ENCODE data around the gene TSPYL2.

TSPYL2 gene

DNA sequence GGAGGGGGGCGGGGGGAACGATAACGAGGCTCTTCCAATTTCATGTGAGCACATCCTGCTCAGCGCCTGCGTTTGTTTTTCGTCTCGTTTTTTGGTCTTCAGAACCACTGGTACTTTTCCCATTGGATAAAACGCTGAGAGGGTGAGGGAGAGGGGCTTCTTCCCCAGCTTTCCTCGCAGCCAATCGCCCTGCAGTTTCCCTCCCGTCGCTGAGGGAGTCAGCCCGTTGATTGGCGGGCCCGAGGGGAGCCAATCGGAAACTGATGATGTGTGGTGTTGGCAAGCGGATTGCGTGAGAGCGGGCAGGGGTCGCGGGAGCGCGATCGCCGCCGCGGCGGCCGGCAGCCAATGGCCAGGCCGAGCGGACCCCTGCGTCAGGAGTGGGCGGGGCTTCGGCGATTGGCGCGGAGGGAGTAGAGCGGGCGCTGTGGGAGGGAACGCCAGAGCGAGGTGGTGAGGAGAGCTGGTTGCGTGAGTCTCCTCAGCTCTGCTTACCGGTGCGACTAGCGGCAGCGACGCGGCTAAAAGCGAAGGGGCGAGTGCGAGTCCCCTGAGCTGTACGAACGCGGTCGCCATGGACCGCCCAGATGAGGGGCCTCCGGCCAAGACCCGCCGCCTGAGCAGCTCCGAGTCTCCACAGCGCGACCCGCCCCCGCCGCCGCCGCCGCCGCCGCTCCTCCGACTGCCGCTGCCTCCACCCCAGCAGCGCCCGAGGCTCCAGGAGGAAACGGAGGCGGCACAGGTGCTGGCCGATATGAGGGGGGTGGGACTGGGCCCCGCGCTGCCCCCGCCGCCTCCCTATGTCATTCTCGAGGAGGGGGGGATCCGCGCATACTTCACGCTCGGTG, at the start of gene TSPYL2:
TSPYL2 (plus strand) TSS at position 443 of the 848 bp plus-strand sequence; CDS start at position 575, 132 bp downstream.
- H3K27me3 ChIP-seq (ENCODE audit: control insufficient read depth, insufficient read depth, low read length): peaks cover 2% of the 10 kb centered on the region
- H3K9ac ChIP-seq (ENCODE audit: low read length): peak within 1 kb of the TSS; percentile 49
- H3K36me3 ChIP-seq (ENCODE audit: control insufficient read depth, insufficient read depth, low read length): no peaks in the 10 kb centered on the region
- peak within 1 kb of the TSS; percentile 91 for H3K27ac ChIP-seq (ENCODE audit: low read depth, low read length)
- peak within 1 kb of the TSS; percentile 69 for H3K4me3 ChIP-seq (ENCODE audit: low read length)
- peaks cover 4% of the 10 kb centered on the region for H3K4me1 ChIP-seq (ENCODE audit: control insufficient read depth, insufficient read depth, low read length)

DNA sequence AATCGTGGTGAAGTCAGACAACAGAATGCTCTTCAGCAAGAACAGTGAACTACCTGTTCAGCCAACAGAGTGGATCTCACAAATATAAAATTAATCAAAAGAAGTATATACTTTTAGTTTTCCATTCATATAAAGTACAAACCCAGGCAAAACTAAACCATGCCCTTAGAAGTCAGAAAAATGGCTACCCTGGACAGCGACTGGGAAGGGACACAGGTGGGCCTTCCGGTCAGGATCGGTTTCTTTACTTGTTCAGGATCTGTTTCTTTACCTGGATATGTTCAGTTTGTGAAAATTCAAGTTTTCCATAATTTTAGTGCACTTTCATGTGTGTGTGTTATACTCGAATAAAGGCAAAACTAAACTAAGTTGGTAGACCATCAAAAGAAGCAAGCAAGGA, 46.0 kb upstream of the TSPYL2 start:
- Histone ChIP-seq H3K27me3 (ENCODE audit: control insufficient read depth, insufficient read depth, low read length) (peaks cover 8% of the 10 kb centered on the region), H3K27ac (ENCODE audit: low read depth, low read length) (no peak overlapping the region), H3K36me3 (ENCODE audit: control insufficient read depth, insufficient read depth, low read length) (no peaks in the 10 kb centered on the region), H3K4me1 (ENCODE audit: control insufficient read depth, insufficient read depth, low read length) (no peaks in the 10 kb centered on the region), H3K4me3 (ENCODE audit: low read length) (no peak overlapping the region), H3K9ac (ENCODE audit: low read length) (no peak overlapping the region)

DNA sequence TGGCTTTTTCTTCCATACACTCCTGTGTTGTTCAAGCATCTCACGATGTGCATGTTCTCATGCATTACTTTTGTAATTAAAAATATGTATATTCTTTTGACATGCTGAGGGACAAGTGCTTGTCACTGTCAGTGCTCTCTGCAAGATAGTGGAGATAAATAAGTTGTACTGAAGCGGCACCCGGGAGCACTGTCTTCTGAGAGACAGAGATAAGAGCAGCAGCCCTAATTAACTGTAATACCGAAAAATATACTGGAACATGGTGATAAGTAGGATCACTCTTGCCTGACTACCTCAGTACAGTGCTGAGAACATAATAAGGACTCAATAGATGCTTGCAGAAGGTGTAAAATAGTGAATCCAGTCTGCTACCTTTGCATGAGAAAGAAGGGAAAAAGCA, 42.9 kb upstream of the TSPYL2 start:
- Histone ChIP-seq H3K4me3 (ENCODE audit: low read length) (no peak overlapping the region), H3K27me3 (ENCODE audit: control insufficient read depth, insufficient read depth, low read length) (peaks cover 8% of the 10 kb centered on the region), H3K27ac (ENCODE audit: low read depth, low read length) (no peak overlapping the region), H3K9ac (ENCODE audit: low read length) (no peak overlapping the region), H3K36me3 (ENCODE audit: control insufficient read depth, insufficient read depth, low read length) (no peaks in the 10 kb centered on the region), H3K4me1 (ENCODE audit: control insufficient read depth, insufficient read depth, low read length) (no peaks in the 10 kb centered on the region)

DNA sequence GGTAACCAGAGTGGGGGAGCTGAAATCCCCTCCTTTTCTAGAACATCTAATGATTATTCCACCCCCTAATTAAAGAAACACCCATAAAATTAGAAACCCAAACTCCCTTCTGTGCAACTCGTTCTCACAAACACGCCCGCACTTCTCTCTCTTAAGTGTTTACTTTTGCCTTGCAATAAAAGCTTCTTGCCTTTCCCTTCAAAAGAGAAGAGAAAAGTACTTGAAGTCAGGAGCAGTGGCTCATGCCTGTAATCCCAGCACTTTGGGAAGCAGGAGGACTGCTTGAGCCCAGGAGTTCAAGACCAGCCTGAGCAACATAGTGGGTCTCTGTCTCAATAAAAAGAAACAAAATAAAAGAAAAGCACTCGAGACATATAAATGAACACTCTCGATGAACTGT, 37.2 kb upstream of the TSPYL2 start:
- no peak overlapping the region for H3K4me3 ChIP-seq (ENCODE audit: low read length)
- peaks cover under 1% of the 10 kb centered on the region for H3K27me3 ChIP-seq (ENCODE audit: control insufficient read depth, insufficient read depth, low read length)
- H3K27ac ChIP-seq (ENCODE audit: low read depth, low read length): no peak overlapping the region

DNA sequence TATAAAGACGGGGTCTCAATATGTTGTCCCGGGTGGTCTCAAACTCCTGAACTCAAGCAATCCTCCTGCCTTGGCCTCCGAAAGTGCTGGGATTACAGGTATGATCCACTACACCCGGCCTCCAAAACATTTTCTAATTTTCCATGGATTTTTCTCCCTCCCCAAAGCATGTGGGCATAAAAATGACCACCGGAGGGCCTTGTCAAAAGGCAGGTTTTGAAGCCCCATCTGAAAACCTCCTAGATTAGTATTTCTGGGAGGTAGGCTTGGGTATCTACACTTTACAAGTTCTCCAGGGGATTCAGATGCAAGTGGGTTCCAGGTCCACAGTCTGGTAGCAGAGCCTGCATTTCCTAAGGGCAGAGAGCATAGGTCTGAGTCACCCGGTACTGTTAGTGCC, 34.9 kb upstream of the TSPYL2 start:
- H3K36me3 ChIP-seq (ENCODE audit: control insufficient read depth, insufficient read depth, low read length): no peaks in the 10 kb centered on the region
- no peak overlapping the region for H3K27ac ChIP-seq (ENCODE audit: low read depth, low read length)
- no peaks in the 10 kb centered on the region for H3K4me1 ChIP-seq (ENCODE audit: control insufficient read depth, insufficient read depth, low read length)
- H3K27me3 ChIP-seq (ENCODE audit: control insufficient read depth, insufficient read depth, low read length): peaks cover 2% of the 10 kb centered on the region
- H3K4me3 ChIP-seq (ENCODE audit: low read length): no peak overlapping the region
- H3K9ac ChIP-seq (ENCODE audit: low read length): no peak overlapping the region

More for the DNA sequence above, 37.2 kb upstream of the TSPYL2 start:
- no peaks in the 10 kb centered on the region for H3K4me1 ChIP-seq (ENCODE audit: control insufficient read depth, insufficient read depth, low read length)
- H3K9ac ChIP-seq (ENCODE audit: low read length): no peak overlapping the region
- H3K36me3 ChIP-seq (ENCODE audit: control insufficient read depth, insufficient read depth, low read length): no peaks in the 10 kb centered on the region

DNA sequence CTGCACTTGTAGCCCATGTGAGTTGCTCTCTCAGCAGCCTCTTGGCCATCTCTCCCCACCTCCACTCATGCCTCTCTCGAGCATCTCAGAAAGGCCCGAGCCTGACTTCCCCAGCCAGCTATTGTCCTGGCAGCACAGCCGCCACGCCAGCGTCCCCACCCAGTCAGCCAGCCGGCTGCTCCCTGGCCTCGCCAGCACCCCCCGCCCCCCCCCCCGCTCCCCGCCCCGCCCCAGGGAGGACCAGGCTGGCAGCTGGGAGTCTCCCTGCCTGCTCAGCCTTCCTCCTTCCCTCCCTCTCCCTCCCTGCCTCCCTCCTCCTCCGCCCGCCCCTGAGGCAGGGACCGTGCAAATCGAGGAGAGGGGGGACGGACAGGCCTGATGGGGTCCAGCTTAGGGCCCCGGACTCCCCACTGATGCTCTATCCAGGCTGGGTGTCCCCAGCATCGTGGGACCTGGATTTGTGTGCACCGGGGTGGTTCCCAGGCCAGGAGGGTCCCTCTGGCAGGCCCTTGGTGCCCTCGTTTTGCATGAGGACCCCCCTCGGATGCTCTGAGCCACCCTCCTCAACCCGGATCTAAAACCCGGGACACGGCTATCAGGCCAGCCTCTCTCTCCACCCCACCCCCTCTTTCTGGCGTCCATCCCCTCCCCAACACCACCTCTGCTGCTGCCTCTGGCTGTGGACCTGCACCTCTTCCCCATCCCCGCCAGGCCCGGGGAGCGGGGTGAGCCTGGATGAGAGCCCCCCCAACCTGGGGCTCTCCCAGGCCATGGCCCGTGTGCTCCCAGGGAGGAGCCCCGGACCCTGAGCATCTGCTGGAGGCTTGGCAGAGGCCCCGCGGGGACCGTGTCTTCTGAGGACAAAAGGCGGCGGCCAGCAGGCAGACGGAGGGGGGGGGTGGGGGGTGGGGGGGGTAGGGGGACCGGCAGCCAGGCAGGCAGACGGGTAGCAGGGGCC, 33.7 kb upstream of the TSPYL2 start, which contains the start of gene GPR173:
GPR173 (plus strand) TSS at position 621 of the 958 bp plus-strand sequence. CDS start 27,833 bp downstream, outside the sequence.
- H3K4me3 ChIP-seq (ENCODE audit: low read length): peak within 1 kb of the TSS; percentile 60

DNA sequence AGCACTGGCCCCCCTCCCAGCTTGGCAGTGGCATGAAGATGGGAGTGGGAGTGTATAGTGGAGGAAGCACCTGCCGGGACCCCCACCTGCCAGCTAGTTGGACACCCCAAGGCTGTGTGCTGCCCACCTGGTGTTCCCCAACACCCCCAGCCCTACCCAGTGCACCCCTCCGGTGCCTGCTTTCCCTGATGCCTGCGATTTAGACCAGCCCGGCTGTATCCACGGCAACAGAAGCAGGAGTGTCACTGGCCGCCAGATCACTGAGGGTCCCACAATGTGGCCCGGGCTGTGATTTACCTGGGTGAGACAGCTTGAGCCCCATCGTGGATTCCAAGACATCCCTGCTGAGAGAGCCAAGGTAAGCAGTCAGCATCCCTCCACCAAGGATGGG, 33.0 kb upstream of the TSPYL2 start:
- no peak overlapping the region for H3K9ac ChIP-seq (ENCODE audit: low read length)
- H3K4me1 ChIP-seq (ENCODE audit: control insufficient read depth, insufficient read depth, low read length): no peaks in the 10 kb centered on the region
- no peak overlapping the region for H3K27ac ChIP-seq (ENCODE audit: low read depth, low read length)
- peaks cover 2% of the 10 kb centered on the region for H3K27me3 ChIP-seq (ENCODE audit: control insufficient read depth, insufficient read depth, low read length)
- no peaks in the 10 kb centered on the region for H3K36me3 ChIP-seq (ENCODE audit: control insufficient read depth, insufficient read depth, low read length)
- peak overlapping the region; percentile 47 for H3K4me3 ChIP-seq (ENCODE audit: low read length)

More for the DNA sequence above, 33.7 kb upstream of the TSPYL2 start, which contains the start of gene GPR173:
- Histone ChIP-seq H3K27me3 (ENCODE audit: control insufficient read depth, insufficient read depth, low read length) (peaks cover 2% of the 10 kb centered on the region), H3K27ac (ENCODE audit: low read depth, low read length) (peak within 1 kb of the TSS; percentile 35), H3K36me3 (ENCODE audit: control insufficient read depth, insufficient read depth, low read length) (no peaks in the 10 kb centered on the region), H3K4me1 (ENCODE audit: control insufficient read depth, insufficient read depth, low read length) (no peaks in the 10 kb centered on the region), H3K9ac (ENCODE audit: low read length) (no peak within 1 kb of the TSS)

DNA sequence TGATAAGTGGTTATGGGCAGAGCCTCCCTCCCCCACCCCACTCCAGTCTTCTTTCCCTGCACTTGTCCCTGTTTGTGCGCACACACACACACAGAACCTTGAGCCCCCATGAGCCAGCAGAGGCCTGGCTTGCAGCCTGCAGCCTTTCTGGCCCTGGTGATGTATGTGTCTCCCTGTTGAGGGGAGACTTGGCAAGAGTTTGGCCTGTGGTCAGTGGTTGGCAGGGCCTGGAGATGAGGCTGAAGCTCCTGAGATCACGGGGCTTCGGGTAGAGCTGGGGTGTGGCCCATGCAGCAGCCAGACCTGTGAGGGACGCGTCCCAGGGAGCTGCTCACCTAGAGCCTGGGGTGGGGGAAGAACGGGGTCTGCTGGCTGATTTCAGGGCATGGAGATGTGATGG, 31.3 kb upstream of the TSPYL2 start:
- Histone ChIP-seq H3K4me1 (ENCODE audit: control insufficient read depth, insufficient read depth, low read length) (no peaks in the 10 kb centered on the region), H3K4me3 (ENCODE audit: low read length) (no peak overlapping the region), H3K27ac (ENCODE audit: low read depth, low read length) (no peak overlapping the region), H3K9ac (ENCODE audit: low read length) (no peak overlapping the region), H3K27me3 (ENCODE audit: control insufficient read depth, insufficient read depth, low read length) (peaks cover 2% of the 10 kb centered on the region), H3K36me3 (ENCODE audit: control insufficient read depth, insufficient read depth, low read length) (no peaks in the 10 kb centered on the region)

DNA sequence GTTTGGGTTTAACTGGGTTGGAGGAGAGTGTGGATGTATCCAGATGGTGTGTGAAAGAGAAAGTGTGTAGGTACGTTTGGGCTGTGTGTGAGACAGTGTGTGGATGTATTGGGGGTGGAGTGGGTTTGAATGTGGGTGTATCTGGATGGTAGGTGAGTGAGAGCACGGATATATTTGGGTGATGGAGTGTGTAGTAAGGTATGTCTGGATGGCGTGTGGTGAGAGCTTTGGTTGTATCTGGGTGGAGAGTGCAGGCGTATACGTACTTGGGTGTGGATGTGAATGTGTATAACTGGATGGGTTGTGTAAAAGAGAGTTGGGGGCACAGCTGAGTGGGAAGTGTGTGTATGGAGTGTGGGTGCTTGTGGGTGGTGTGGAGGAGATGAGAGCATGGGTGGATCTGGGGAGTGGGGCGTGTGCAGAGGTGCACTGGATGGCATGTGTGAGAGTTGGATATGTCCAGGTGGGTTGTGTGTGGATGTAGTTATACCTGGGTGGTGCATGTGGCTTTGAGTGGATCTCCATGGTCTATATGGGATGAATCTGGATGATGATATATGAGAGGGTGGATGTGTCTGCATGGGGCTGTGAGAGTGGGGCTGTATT, 26.8 kb upstream of the TSPYL2 start:
- H3K9ac ChIP-seq (ENCODE audit: low read length): no peak overlapping the region
- no peaks in the 10 kb centered on the region for H3K27me3 ChIP-seq (ENCODE audit: control insufficient read depth, insufficient read depth, low read length)
- H3K4me3 ChIP-seq (ENCODE audit: low read length): no peak overlapping the region

DNA sequence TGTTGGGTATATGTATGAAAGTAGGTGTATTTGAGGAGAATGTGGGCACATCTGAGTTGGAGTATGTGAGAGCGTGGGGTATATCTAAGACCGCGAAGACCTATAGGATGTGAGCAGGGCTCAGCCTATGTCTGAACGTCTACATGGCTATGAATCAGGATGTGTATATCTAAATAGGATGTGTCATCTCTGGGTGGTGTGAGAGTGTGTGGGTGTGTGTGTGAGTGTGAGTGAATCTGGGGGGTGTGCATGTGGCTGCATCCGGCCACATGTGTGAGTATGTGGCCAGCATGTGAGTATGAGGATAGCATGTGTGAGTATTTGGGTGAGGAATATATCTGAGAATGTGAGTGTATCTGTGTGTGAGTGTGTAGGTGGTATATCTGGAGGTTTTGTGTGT, 25.9 kb upstream of the TSPYL2 start:
- H3K4me1 ChIP-seq (ENCODE audit: control insufficient read depth, insufficient read depth, low read length): no peaks in the 10 kb centered on the region
- no peak overlapping the region for H3K4me3 ChIP-seq (ENCODE audit: low read length)
- no peak overlapping the region for H3K27ac ChIP-seq (ENCODE audit: low read depth, low read length)
- no peak overlapping the region for H3K9ac ChIP-seq (ENCODE audit: low read length)
- H3K36me3 ChIP-seq (ENCODE audit: control insufficient read depth, insufficient read depth, low read length): no peaks in the 10 kb centered on the region
- no peaks in the 10 kb centered on the region for H3K27me3 ChIP-seq (ENCODE audit: control insufficient read depth, insufficient read depth, low read length)

More for the DNA sequence above, 26.8 kb upstream of the TSPYL2 start:
- H3K36me3 ChIP-seq (ENCODE audit: control insufficient read depth, insufficient read depth, low read length): no peaks in the 10 kb centered on the region
- H3K4me1 ChIP-seq (ENCODE audit: control insufficient read depth, insufficient read depth, low read length): no peaks in the 10 kb centered on the region
- no peak overlapping the region for H3K27ac ChIP-seq (ENCODE audit: low read depth, low read length)

DNA sequence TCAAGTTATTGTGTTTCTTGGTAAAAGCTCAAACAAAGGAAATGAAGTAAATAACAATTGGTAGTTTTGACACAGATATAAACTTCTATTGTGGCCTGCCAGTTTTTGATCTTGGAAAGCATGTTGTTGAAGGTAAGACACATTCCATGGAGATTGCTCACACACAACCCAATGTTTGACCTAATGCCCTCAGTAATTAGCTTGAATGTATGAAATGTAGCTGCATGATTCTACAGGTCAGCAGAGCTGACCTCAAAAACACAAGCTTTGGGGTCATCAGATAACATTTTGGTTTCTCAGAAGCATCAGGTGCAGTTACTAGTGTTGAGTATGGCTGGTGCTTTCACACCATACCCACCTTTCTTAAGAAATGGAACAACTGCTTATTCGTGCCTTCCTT, 17.1 kb upstream of the TSPYL2 start:
- H3K36me3 ChIP-seq (ENCODE audit: control insufficient read depth, insufficient read depth, low read length): no peaks in the 10 kb centered on the region
- no peaks in the 10 kb centered on the region for H3K27me3 ChIP-seq (ENCODE audit: control insufficient read depth, insufficient read depth, low read length)
- no peak overlapping the region for H3K9ac ChIP-seq (ENCODE audit: low read length)
- no peak overlapping the region for H3K27ac ChIP-seq (ENCODE audit: low read depth, low read length)
- no peaks in the 10 kb centered on the region for H3K4me1 ChIP-seq (ENCODE audit: control insufficient read depth, insufficient read depth, low read length)
- no peak overlapping the region for H3K4me3 ChIP-seq (ENCODE audit: low read length)

DNA sequence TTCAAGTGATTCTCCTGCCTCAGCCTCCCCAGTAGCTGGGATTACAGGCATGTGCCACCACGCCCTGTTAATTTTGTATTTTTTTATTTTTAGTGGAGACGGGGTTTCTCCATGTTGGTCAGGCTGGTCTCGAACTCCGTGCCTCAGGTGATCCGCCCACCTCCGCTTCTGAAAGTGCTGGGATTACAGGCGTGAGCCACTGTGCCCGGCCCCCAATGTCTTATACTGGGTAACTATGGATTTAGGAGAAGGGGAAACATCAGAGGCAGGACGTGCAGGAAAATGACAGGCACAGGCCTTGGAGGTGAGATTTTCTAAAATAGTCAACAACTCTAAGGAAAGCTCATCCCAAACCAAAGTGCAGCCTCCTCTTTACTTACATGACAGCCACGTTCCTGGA, 11.1 kb upstream of the TSPYL2 start:
- no peaks in the 10 kb centered on the region for H3K27me3 ChIP-seq (ENCODE audit: control insufficient read depth, insufficient read depth, low read length)
- H3K4me3 ChIP-seq (ENCODE audit: low read length): no peak overlapping the region
- H3K36me3 ChIP-seq (ENCODE audit: control insufficient read depth, insufficient read depth, low read length): no peaks in the 10 kb centered on the region
- peaks cover 2% of the 10 kb centered on the region for H3K4me1 ChIP-seq (ENCODE audit: control insufficient read depth, insufficient read depth, low read length)
- no peak overlapping the region for H3K27ac ChIP-seq (ENCODE audit: low read depth, low read length)
- no peak overlapping the region for H3K9ac ChIP-seq (ENCODE audit: low read length)

Data from rectal smooth muscle tissue (tissue), 1 donor.